ENCODE measurements around the gene DNAJC21. TPM values are rescaled to one million over a fixed set of nuclear protein-coding genes. Genes with fewer than 3 reads are reported as not detected.

Gene DNAJC21
- total and polyA plus RNA-seq, 2 experiments from 2014 or later = 37.8 to 49.4 TPM

GRCh38 chr5:34941936-34942335, 12.6 kb downstream of the DNAJC21 start:
- Histone ChIP-seq H3K4me3 (no peak overlapping the region), H3K27me3 (no peaks in the 10 kb centered on the region), H3K36me3 (peaks cover 58% of the 10 kb centered on the region), H3K9me3 (ENCODE audit: low read depth) (no peaks in the 10 kb centered on the region), H3K27ac (no peak overlapping the region), H3K4me1 (ENCODE audit: low read depth) (no peaks in the 10 kb centered on the region)
- DNase-seq (ENCODE audit: low read depth in 1 of 2, low spot score in 1 of 2) = no peak
- no peak for TF ChIP-seq CTCF (IDR thresholded peaks at IDR 0.05; ENCODE audit: low read depth, low read length)

- TF ChIP-seq CTCF (IDR thresholded peaks at IDR 0.05; ENCODE audit: low read depth, low read length) = no peak
- no peaks in the 10 kb centered on the region for H3K4me1 ChIP-seq (ENCODE audit: low read depth)
- DNase-seq (ENCODE audit: low read depth in 1 of 2, low spot score in 1 of 2) = no peak
- H3K27ac ChIP-seq = no peak overlapping the region
- H3K36me3 ChIP-seq = peaks cover 49% of the 10 kb centered on the region
- H3K4me3 ChIP-seq = no peak overlapping the region
- H3K27me3 ChIP-seq = no peaks in the 10 kb centered on the region
- H3K9me3 ChIP-seq (ENCODE audit: low read depth) = no peaks in the 10 kb centered on the region
These were observed 14.7 kb downstream of the DNAJC21 start for GRCh38 chr5:34944044-34944443.

GRCh38 chr5:34944460-34945047, 15.2 kb downstream of the DNAJC21 start:
- Histone ChIP-seq H3K36me3 (peaks cover 51% of the 10 kb centered on the region), H3K27ac (no peak overlapping the region), H3K27me3 (no peaks in the 10 kb centered on the region), H3K4me3 (no peak overlapping the region), H3K4me1 (ENCODE audit: low read depth) (no peaks in the 10 kb centered on the region), H3K9me3 (ENCODE audit: low read depth) (no peaks in the 10 kb centered on the region)
- no peak for TF ChIP-seq CTCF (IDR thresholded peaks at IDR 0.05; ENCODE audit: low read depth, low read length)
- no peak for DNase-seq (ENCODE audit: low read depth in 1 of 2, low spot score in 1 of 2)

GRCh38 chr5:34957321-34957720, 28.0 kb downstream of the DNAJC21 start:
- no peak for TF ChIP-seq CTCF (IDR thresholded peaks at IDR 0.05; ENCODE audit: low read depth, low read length)
- Histone ChIP-seq H3K27ac (peak overlapping the region; percentile 43), H3K4me3 (no peak overlapping the region), H3K27me3 (no peaks in the 10 kb centered on the region), H3K36me3 (peaks cover 31% of the 10 kb centered on the region), H3K9me3 (ENCODE audit: low read depth) (no peaks in the 10 kb centered on the region), H3K4me1 (ENCODE audit: low read depth) (no peaks in the 10 kb centered on the region)
- peak in 1 of 2 donors; percentile 20 for DNase-seq (ENCODE audit: low read depth in 1 of 2, low spot score in 1 of 2)

- H3K27ac ChIP-seq = peak overlapping the region; percentile 43
- peak; percentile 37 to 45 for DNase-seq (ENCODE audit: low read depth in 1 of 2, low spot score in 1 of 2)
- no peaks in the 10 kb centered on the region for H3K9me3 ChIP-seq (ENCODE audit: low read depth)
- TF ChIP-seq CTCF (IDR thresholded peaks at IDR 0.05; ENCODE audit: low read depth, low read length) = peak; percentile 67
- H3K4me3 ChIP-seq = no peak overlapping the region
- H3K36me3 ChIP-seq = peaks cover 25% of the 10 kb centered on the region
- no peaks in the 10 kb centered on the region for H3K4me1 ChIP-seq (ENCODE audit: low read depth)
- no peaks in the 10 kb centered on the region for H3K27me3 ChIP-seq
These were observed 28.7 kb downstream of the DNAJC21 start for GRCh38 chr5:34957857-34958690.
